ENCODE results near the gene CLDN16. TPM values are rescaled to one million over a fixed set of nuclear protein-coding genes. Genes with fewer than 3 reads are reported as not detected.

CLDN16 gene
- polyA plus RNA-seq, 3 donors = not detected

DNA sequence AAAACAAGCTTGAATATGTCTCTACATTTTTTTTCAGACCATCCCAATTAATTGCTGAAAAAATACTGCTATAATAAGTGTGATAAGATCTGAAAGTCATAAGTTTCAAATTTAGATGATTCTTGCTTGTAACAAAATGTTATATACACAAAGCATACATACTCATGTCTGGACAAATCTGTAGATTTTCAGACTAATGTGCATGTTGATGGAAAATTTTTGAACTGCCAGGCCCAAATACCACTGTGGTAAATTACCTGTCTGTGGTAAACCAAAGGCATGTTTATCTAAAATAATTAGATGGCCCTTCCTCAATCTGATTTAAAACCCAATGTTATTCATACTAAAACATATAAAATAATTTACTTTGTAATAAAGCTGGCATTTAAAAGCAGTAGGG lies 31.7 kb upstream of the CLDN16 start:
- Histone ChIP-seq H3K4me1 (ENCODE audit: control insufficient read depth in 1 of 2, insufficient read depth in 2 of 2, low read length in 2 of 2) (no peaks in the 10 kb centered on the region), H3K9me3 (replicated peaks in 1 of 2; ENCODE audit: control insufficient read depth in 1 of 2, insufficient read depth in 1 of 2, low read length in 2 of 2) (no peaks in the 10 kb centered on the region), H3K79me2 (ENCODE audit: insufficient read depth, low read length) (no peaks in the 10 kb centered on the region), H3K36me3 (replicated peaks in 1 of 2; ENCODE audit: control insufficient read depth in 1 of 2, insufficient read depth in 2 of 2, low read length in 2 of 2) (no peaks in the 10 kb centered on the region), H3K4me2 (replicated peaks; ENCODE audit: extremely low read depth, low read length, poor library complexity, severe bottlenecking) (no peak overlapping the region), H2AFZ (ENCODE audit: insufficient read depth, low read depth, low read length, poor library complexity, severe bottlenecking) (no peak overlapping the region), H3K27ac (ENCODE audit: low read depth in 1 of 2, low read length in 2 of 2) (no peak overlapping the region), H3K9ac (ENCODE audit: insufficient read depth, low read length, poor library complexity, severe bottlenecking) (no peak overlapping the region), H4K20me1 (ENCODE audit: insufficient read depth, low read length) (no peaks in the 10 kb centered on the region), H3K27me3 (ENCODE audit: control insufficient read depth in 2 of 2, insufficient read depth in 2 of 2, low read length in 2 of 2) (no peaks in the 10 kb centered on the region), H3K4me3 (replicated peaks in 1 of 3; ENCODE audit: low read depth in 2 of 3, low read length in 3 of 3) (no peak overlapping the region)
- Mint-ChIP-seq H3K9me3 (no peaks in the 10 kb centered on the region), H3K27me3 (ENCODE audit: low read depth in 3 of 3) (peaks cover 0 to 2% (median 0%) of the 10 kb centered on the region in 3 donors), H3K4me1 (no peaks in the 10 kb centered on the region), H3K4me3 (no peak overlapping the region), H3K36me3 (no peaks in the 10 kb centered on the region), H3K27ac (no peak overlapping the region)
- DNase-seq = no peak
- TF ChIP-seq, protein P1, sequence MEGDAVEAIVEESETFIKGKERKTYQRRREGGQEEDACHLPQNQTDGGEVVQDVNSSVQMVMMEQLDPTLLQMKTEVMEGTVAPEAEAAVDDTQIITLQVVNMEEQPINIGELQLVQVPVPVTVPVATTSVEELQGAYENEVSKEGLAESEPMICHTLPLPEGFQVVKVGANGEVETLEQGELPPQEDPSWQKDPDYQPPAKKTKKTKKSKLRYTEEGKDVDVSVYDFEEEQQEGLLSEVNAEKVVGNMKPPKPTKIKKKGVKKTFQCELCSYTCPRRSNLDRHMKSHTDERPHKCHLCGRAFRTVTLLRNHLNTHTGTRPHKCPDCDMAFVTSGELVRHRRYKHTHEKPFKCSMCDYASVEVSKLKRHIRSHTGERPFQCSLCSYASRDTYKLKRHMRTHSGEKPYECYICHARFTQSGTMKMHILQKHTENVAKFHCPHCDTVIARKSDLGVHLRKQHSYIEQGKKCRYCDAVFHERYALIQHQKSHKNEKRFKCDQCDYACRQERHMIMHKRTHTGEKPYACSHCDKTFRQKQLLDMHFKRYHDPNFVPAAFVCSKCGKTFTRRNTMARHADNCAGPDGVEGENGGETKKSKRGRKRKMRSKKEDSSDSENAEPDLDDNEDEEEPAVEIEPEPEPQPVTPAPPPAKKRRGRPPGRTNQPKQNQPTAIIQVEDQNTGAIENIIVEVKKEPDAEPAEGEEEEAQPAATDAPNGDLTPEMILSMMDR (IDR thresholded peaks at IDR 0.05) = no peak
- intact Hi-C loops (cut with micrococcal nuclease) = no loop called here

DNA sequence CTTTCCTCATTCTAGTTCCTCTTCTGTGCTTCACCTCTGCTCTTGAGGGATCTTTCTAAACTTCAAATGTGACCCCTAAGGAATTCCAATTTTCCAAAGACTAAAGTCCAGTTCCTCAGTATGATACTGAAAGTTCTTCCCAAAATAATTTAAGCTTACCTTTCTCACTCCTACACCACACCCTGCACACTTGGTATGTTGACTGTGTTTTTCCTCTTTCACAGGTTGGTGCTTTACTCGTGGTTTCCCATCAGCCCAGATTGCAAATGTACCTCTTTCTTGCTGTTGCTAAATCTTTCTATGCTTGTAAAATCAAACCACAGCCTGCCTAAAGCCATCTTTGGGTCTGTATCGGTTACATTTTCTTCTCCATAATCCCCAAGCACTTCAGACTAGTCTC lies 30.5 kb upstream of the CLDN16 start:
- no peaks in the 10 kb centered on the region for H3K36me3 ChIP-seq (replicated peaks in 1 of 2; ENCODE audit: control insufficient read depth in 1 of 2, insufficient read depth in 2 of 2, low read length in 2 of 2)
- no peaks in the 10 kb centered on the region for H3K79me2 ChIP-seq (ENCODE audit: insufficient read depth, low read length)
- no peak overlapping the region for H3K4me3 Mint-ChIP-seq
- no peak overlapping the region for H3K4me3 ChIP-seq (replicated peaks in 1 of 3; ENCODE audit: low read depth in 2 of 3, low read length in 3 of 3)
- H3K36me3 Mint-ChIP-seq = no peaks in the 10 kb centered on the region
- intact Hi-C loops (cut with micrococcal nuclease) = no loop called here
- H3K9ac ChIP-seq (ENCODE audit: insufficient read depth, low read length, poor library complexity, severe bottlenecking) = no peak overlapping the region
- H3K27me3 Mint-ChIP-seq (ENCODE audit: low read depth in 3 of 3) = peaks cover 0 to 3% (median 0%) of the 10 kb centered on the region in 3 donors
- H3K9me3 Mint-ChIP-seq = no peaks in the 10 kb centered on the region
- no peaks in the 10 kb centered on the region for H3K27me3 ChIP-seq (ENCODE audit: control insufficient read depth in 2 of 2, insufficient read depth in 2 of 2, low read length in 2 of 2)
- H3K27ac ChIP-seq (ENCODE audit: low read depth in 1 of 2, low read length in 2 of 2) = no peak overlapping the region
- H3K4me2 ChIP-seq (replicated peaks; ENCODE audit: extremely low read depth, low read length, poor library complexity, severe bottlenecking) = no peak overlapping the region
- TF ChIP-seq, protein P1 (IDR thresholded peaks at IDR 0.05) = no peak
- no peak for DNase-seq
- 75% methylated on average over 2 of the region's 2 CpGs for WGBS (ENCODE audit: insufficient coverage)
- no peaks in the 10 kb centered on the region for H4K20me1 ChIP-seq (ENCODE audit: insufficient read depth, low read length)
- H3K9me3 ChIP-seq (replicated peaks in 1 of 2; ENCODE audit: control insufficient read depth in 1 of 2, insufficient read depth in 1 of 2, low read length in 2 of 2) = no peaks in the 10 kb centered on the region
- no peak overlapping the region for H2AFZ ChIP-seq (ENCODE audit: insufficient read depth, low read depth, low read length, poor library complexity, severe bottlenecking)
- no peaks in the 10 kb centered on the region for H3K4me1 ChIP-seq (ENCODE audit: control insufficient read depth in 1 of 2, insufficient read depth in 2 of 2, low read length in 2 of 2)
- H3K4me1 Mint-ChIP-seq = no peaks in the 10 kb centered on the region
- no peak overlapping the region for H3K27ac Mint-ChIP-seq
